Mesenteric fat pad (tissue), 1 donor: ENCODE results near the gene MGAT1. TPM values are rescaled to one million over a fixed set of nuclear protein-coding genes. Genes with fewer than 3 reads are reported as not detected.
"Not testable (repeated sequence)": the region's sequence is repeated elsewhere in the genome, so short reads cannot be mapped to it uniquely, and the experiment has no call there.

Experiments
- DNase-seq: peaks from one replicate; pipeline ENCODE4 v3.0.0-alpha.2; 2020; ENCODE audit warnings: low spot score
- long read RNA-seq: library from polyadenylated mRNA; unstranded; transcript quantifications from one replicate; pipeline ENCODE4 v2.0.0, GENCODE V29; 2020
- total RNA-seq: library from RNA; stranded (reverse); fragmentation: NEBNext Ultra II Directional; extraction: Animal tissue kit (Norgen Biotek cat#: 25700); gene quantifications from one replicate; pipeline ENCODE4 v1.2.1, GENCODE V29; 2021
- donor health status: DM: yes; HTN: yes; CAD: no.

MGAT1 gene
- 380 TPM for total RNA-seq
- long read RNA-seq, transcript MGAT1-224 (2 exons, 607 nt): minor isoform, 42 of 1,434 reads
- long read RNA-seq, transcript MGAT1-201 (2 exons, 2,761 nt): major isoform, 912 of 1,434 reads
- long read RNA-seq, transcript MGAT1-222 (2 exons, 555 nt): minor isoform, 15 of 1,434 reads
- long read RNA-seq, transcript MGAT1-204 (2 exons, 1,919 nt): minor isoform, 52 of 1,434 reads
- long read RNA-seq, partial matches to known transcripts: 5 of 1,434 reads
- long read RNA-seq, other reads (novel, unspliced or antisense): 378 of 1,434 reads

GRCh38 chr5:180802325-180803180 is at the start of gene MGAT1:
Gene MGAT1 (minus strand): TSS chr5:180802806. CDS start chr5:180792971, 9,835 bp downstream.
- peak; percentile 97 for DNase-seq

GRCh38 chr5:180850434-180851078 is 48.0 kb upstream of the MGAT1 start:
- DNase-seq: no peak

- no peak for DNase-seq
Measured at GRCh38 chr5:180849827-180850226, 47.2 kb upstream of the MGAT1 start.

- DNase-seq: no peak
Measured at GRCh38 chr5:180848878-180849277, 46.3 kb upstream of the MGAT1 start.

DNA sequence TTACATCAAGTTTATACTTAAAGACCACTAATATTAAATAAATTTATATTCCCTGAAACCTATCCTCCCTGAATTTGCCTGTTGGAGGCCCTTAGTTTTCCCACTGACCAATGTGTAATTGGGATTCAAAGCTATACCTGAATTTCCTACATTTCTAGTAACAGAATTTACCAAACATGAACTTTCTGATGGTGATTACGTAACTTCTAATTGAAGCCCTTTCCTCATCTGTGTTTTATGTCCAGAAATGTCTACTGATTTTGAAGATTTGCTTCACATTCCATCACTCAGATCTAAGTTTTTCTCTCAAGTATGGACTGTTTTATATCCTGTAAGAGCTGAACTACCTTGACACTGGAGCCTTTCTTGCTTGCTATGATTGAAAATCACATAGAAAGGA is 45.7 kb upstream of the MGAT1 start:
- DNase-seq: no peak

- DNase-seq: no peak
Measured at GRCh38 chr5:180847026-180847425, 44.4 kb upstream of the MGAT1 start.

DNA sequence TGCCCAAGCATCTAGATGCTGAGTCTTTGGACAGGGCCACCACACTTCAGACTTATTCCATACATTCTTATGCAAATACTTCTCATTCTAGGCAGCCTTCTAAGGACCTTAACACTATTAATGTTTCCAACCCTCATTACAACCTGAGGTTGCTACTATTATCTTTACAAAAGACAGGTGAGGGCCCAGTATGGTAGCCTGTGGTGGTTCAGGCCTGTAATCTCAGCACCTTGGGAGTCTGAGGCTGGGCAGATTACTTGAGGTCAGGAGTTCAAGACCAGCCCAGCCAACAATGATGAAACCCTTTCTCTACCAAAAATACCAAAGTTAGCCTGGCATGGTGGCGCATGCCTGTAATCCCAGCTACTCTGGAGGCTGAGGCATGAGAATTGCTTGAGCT is 42.3 kb upstream of the MGAT1 start:
- DNase-seq: no peak

- DNase-seq: no peak
Measured at GRCh38 chr5:180844432-180844831, 41.8 kb upstream of the MGAT1 start.

DNA sequence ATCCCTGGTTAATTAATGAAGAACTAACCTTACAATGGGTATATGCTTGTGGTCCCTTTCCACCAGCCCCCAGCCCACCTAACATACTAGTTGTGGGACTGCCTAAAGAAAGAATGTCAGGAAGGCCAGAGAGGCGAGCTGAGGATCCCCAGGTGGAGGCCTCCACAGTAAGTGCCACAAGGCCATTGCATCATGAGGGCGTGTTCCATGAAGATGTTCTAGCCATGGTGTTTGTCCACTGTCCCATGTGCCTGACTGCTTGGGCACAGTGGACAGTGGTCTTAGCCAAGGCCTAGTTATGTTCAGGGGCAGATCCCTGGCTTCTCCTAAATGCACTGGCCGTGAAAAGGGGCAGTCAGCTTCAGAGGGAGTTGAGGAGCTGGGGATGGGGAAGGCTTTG is 37.3 kb upstream of the MGAT1 start:
- no peak for DNase-seq

DNA sequence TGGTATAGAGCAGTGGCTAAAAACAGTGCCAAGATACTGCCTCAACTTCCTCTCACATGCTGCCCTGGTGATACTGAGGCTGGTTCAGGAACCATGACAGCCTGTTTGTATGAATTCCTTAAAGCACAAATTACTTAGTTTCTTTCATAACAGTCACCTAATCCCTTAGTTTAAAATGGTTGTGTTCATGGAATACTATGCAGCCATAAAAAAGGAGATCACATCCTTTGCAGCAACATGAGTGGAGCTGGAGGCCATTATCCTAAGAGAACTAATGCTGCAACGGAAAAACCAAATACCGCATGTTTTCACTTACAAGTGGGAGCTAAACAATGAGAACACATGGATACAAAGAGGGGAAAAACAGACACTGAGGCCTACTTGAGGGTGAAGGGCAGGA is 36.6 kb upstream of the MGAT1 start:
- DNase-seq: no peak

- no peak for DNase-seq
Measured at GRCh38 chr5:180837478-180837877, 34.9 kb upstream of the MGAT1 start.

DNA sequence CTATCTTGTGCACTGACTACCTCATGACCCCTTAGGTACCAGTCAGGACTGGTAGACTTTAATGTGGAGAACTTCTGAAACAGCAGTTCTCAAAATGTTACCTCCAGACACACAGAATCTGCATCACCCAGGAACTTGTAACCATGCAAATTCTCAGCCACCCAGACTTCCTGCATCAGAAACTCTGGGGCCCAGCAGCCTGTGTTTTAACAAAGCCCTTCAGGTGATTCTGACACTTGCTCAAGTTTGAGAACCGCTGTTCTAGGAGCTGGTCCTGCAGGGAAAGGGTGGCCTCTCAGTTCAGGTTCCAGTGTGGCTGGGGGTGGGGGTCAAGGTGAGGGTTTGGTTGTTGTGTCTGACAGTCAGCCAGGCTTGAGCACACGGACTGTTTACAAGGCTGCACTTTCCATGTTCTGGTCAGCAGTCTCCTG is 30.0 kb upstream of the MGAT1 start:
- DNase-seq: no peak

GRCh38 chr5:180831139-180832093 is 28.8 kb upstream of the MGAT1 start:
- DNase-seq: peak; percentile 96

- DNase-seq: no peak
Measured at GRCh38 chr5:180830253-180831138, 27.9 kb upstream of the MGAT1 start.

DNA sequence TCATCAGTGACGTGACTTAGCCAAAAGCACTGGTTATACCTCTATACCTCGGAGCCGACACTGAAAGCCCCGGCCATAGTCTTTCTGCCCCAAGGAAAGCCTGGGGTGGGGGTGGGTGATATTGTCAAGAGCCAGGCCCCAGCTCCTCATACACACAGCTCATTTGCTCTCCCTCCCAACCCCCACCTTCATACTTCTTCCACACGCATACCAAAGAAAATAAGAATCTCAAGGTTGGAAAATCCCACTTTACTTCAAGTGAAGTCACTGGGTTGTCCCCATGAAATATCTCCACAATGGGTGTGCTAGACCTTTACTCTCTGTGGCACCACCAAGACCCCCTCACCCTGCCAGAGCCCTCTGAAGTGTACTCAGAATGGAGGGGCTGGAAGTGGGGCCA is 27.1 kb upstream of the MGAT1 start:
- no peak for DNase-seq

DNA sequence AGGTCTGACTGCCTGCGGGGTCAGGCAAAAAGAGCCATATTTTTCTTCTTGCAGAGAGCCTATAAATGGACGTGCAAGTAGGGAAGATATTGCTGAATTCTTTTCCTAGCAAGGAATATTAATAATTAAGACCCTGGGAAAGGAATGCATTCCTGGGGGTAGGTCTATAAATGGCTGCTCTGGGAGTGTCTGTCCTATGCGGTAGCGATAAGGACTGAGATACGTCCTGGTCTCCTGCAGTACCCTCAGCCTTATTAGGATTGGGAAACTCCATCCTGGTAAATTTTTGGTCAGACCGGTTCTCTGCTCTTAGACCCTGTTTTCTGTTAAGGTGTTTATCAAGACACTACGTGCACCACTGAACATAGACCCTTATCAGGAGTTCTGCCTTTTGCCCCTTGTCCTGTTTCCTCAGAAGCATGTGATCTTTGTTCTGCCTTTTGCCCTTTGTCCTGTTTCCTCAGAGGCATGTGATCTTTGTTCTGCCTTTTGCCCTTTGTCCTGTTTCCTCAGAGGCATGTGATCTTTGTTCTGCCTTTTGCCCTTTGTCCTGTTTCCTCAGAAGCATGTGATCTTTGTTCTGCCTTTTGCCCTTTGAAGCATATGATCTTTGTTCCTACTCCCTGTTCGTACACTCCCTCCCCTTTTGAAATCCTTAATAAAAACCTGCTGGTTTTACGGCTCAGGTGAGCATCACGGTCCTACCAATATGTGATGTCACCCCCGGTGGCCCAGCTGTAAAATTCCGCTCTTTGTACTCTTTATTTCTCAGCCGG is 26.3 kb upstream of the MGAT1 start:
- DNase-seq: not testable (repeated sequence)

DNA sequence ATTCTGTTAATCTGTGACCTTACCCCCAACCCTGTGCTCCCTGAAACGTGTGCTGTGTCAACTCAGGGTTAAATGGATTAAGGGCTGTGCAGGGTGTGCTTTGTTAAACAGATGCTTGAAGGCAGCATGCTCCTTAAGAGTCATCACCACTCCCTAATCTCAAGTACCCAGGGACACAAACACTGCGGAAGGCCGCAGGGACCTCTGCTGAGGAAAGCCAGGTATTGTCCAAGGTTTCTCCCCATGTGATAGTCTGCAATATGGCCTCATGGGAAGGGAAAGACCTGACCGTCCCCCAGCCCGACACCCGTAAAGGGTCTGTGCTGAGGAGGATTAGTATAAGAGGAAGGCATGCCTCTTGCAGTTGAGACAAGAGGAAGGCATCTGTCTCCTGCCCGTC is 24.8 kb upstream of the MGAT1 start:
- DNase-seq: not testable (repeated sequence)

DNA sequence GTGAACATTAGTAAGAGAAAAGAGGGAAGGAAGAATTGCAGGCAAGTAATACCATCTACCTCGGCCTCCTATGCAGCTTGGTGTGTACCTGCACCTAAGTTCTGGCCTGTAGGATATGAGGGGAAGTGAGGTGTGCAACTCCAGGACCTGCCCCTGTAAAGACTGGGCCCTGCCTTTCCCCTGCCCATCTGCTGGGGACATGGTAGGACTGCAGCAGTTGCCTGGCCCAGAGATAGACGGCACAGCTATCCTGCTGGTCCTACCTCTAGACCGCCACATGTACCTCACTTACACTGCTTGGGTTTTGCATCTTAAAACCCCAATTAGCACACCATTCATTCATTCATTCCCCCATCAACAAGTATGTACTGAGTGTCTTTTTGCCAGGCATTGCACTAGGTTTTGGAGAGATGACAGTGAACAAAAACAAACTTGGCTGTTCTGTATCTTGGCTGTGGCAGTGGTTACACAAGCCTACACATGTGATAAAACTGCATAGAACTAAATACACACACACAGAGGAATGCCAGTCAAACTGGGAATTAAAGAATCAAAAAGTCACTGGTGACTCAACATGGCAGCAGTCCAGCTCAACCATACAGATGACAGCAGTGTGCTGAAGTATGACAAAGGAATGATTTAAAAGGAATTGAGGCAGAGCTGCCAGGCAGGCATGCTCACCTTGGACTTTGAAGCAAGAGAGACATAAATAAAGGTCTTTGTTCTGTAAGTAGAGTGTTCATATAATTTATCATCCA is 23.3 kb upstream of the MGAT1 start:
- no peak for DNase-seq
